GM13976 (cell line): ENCODE data around the gene AMBRA1.

Source experiments
- DNase-seq: peaks from one replicate; pipeline ENCODE4 v3.0.0; 2012; ENCODE audit warnings: low spot score
- in situ Hi-C: fragments of 300-500 bp; cut with MboI; formaldehyde crosslinking; loops from one replicate; pipeline ENCODE4 v1.12.0; 2022; ENCODE audit warnings: low sequenced_read_pairs, mixed read lengths, inconsistent platforms; ENCODE audit not compliant: unreplicated experiment
- TF ChIP-seq, protein P1 (sequence below): IDR thresholded peaks from 2 replicates; pipeline ENCODE4 v1.5.1; 2012; ENCODE audit warnings: borderline replicate concordance, mild to moderate bottlenecking; ENCODE audit not compliant: insufficient read depth; ENCODE audit errors: extremely low read depth, missing control alignments, control extremely low read depth

The AMBRA1 gene

DNA sequence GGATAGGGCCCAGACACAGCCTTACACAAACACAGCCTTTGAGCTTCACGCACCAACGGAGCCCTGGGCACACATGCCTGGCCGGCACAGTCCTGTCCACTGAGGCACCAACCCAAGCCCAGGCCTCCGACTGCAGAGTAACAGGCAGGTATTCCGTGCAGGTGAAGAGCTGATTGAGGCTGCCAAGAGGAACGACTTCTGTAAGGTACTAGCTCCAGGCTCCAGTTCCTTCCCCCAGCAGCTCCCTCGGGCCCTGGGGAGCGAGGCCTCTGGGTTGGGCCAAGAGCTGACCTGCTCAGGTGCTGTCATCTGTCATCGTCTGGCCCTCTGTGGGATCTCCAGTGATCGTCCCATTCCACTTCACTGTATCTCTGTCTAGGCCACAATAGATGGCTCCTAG lies 215.5 kb downstream of the AMBRA1 start:
- DNase-seq: no peak
- TF ChIP-seq, protein P1, sequence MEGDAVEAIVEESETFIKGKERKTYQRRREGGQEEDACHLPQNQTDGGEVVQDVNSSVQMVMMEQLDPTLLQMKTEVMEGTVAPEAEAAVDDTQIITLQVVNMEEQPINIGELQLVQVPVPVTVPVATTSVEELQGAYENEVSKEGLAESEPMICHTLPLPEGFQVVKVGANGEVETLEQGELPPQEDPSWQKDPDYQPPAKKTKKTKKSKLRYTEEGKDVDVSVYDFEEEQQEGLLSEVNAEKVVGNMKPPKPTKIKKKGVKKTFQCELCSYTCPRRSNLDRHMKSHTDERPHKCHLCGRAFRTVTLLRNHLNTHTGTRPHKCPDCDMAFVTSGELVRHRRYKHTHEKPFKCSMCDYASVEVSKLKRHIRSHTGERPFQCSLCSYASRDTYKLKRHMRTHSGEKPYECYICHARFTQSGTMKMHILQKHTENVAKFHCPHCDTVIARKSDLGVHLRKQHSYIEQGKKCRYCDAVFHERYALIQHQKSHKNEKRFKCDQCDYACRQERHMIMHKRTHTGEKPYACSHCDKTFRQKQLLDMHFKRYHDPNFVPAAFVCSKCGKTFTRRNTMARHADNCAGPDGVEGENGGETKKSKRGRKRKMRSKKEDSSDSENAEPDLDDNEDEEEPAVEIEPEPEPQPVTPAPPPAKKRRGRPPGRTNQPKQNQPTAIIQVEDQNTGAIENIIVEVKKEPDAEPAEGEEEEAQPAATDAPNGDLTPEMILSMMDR: no peak
- in situ Hi-C loops: no loop called here

DNA sequence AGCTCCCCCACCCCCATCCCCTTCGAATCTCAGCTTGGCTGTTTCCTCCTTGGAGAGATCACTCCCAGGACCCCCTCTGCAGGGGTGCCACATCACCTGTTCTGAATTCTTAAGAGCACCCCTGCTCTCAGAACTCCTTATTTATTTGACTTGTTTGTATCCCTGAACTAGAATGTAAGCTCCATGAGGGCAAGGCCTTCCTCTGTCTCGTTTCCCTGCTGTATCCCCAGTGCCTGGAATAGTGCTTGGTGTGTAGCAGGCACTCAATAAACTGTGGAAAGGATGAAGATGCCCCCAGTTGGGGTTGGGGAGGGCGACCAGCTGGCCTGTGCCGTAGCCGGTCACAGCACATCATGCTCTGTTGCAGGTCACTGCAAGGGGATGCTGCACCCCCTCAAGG lies 216.0 kb downstream of the AMBRA1 start:
- in situ Hi-C loops: no loop called here
- no peak for DNase-seq
- TF ChIP-seq, protein P1: no peak

DNA sequence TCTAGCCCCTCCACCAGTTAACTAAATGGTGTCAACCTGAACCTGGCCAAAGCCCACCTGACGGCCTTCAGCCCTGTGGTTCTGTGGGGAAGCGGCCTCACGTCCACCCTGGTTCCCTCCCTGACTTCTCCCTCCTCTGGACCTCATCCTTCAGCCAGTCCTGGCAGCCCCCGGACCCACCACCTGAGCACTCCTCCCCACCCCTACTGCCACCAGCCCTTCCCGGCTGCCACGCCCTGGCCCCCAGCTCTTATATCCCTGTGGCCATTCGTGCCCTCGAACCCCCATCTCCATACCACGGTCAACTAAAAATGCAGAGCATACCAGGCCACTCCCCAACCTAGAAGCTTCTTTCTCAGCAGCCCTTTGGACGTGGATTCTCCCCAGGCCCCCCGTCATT lies 216.5 kb downstream of the AMBRA1 start:
- in situ Hi-C loops: no loop called here
- DNase-seq: no peak
- TF ChIP-seq, protein P1: no peak

DNA sequence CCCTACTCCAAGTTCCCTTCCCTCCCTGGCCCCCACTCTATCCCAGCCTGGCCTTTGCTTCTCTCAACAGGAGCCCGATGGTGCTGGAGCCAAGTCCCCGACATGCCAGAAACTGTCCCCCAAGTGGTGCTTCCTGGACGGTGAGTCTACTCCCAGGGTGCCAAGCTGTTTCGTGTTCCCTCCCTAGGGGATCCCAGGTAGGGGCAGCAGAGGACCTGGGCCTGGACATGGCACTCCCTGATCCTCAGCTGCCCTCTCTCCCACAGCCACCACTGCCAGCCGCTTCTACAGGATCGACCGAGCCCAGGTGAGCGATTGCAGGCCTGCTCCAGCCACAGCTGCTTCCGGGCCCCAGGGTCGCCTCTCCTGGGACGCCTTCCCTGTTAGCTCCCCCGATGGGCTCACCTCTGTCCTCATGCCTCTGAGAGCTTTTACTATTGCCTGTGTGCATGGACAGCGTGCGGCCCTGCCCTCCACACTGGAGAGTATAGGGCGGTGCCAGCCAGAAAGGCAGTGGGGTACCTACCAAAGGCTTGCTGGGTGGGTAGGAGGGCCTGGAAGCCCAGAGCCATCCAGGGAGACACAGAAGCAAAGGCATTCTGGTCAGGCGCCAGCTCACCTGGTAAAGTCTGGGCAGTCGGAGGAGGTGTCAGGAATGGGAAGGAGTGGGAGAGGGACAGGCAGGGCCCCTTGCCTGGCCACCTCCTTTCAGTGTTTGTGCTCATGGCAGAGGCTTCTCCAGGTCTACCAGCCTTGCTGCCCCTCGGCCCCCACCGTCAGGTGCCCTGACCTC lies 217.4 kb downstream of the AMBRA1 start:
- no peak for DNase-seq
- TF ChIP-seq, protein P1: no peak
- in situ Hi-C loops: no loop called here

DNA sequence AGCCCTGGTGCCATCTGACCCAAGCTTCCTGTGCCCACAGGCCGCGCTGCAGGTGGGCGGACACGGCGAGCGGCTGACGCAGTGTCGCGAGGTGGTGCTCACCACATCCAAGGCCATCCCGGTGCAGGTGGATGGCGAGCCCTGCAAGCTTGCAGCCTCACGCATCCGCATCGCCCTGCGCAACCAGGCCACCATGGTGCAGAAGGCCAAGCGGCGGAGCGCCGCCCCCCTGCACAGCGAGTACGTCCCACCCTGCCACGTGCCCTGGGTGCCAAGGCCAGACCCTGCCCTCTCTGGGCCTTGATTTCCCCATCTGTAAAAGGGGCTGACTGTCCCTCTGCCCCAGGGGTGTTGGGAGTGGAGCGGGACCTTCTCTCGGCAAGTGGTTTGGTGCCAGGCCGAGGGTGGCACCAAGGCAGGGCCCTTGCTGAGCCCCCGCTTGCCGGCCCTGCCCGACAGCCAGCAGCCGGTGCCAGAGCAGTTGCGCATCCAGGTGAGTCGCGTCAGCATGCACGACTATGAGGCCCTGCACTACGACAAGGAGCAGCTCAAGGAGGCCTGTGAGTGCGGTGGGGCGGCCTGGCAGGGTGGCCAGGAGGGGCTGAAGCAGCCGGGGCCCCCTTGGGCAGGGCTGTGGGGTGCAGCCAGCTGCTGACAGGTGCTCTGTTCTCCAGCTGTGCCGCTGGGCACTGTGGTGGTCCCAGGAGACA lies 218.3 kb downstream of the AMBRA1 start:
- TF ChIP-seq, protein P1: no peak
- in situ Hi-C loops: no loop called here

DNA sequence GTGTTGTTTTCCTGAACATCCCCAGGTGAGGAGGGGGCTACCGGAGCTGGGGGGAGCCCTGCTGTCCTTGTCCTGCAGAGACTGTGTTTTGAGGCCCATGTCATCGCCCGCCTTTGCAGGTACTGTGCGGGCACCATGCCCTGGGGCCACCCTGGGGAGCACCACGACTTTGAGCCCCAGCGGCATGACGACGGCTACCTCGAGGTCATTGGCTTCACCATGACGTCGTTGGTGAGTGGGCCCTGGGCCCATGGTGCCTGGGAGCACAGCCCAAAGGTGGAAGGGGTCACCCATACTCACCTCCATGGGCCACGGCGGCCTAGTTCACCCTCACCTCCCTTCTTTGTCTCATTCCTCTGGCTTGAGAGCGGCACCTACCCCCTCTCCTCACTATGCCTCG lies 219.0 kb downstream of the AMBRA1 start:
- in situ Hi-C loops: no loop called here
- no peak for DNase-seq
- TF ChIP-seq, protein P1: no peak

More for the DNA sequence above, 218.3 kb downstream of the AMBRA1 start:
- DNase-seq: no peak
